Keratinocyte (primary cell): ENCODE data around the gene KCNH8.

Experiments used
- CTCF ChIP-seq, 3 experiments: IDR thresholded peaks in 1 of 3; conservative IDR thresholded peaks in 1 of 3; optimal IDR thresholded peaks in 1 of 3; 2 replicates in 2 of 3; 3 replicates in 1 of 3; pipeline versions ENCODE3 to v1.5.1; 2011; ENCODE audit warnings: low read length in 3 of 3, mild to moderate bottlenecking in 3 of 3, moderate library complexity in 2 of 3, control low read depth in 1 of 3, inconsistent platforms in 1 of 3; ENCODE audit not compliant: insufficient read depth in 2 of 3; ENCODE audit errors: extremely low read depth in 1 of 3
- EZH2 ChIP-seq: IDR thresholded peaks from one replicate; pipeline ENCODE4 v1.6.1; 2012; ENCODE audit warnings: inconsistent platforms, mild to moderate bottlenecking, low read length, moderate library complexity

- TF ChIP-seq CTCF (optimal IDR thresholded peaks at IDR 0.05 in 1 of 3, IDR thresholded peaks at IDR 0.05 in 1 of 3, conservative IDR thresholded peaks at IDR 0.05 in 1 of 3; ENCODE audit: extremely low read depth in 1 of 3, insufficient read depth in 2 of 3, low read length in 3 of 3): no peak
- no peak for TF ChIP-seq EZH2
Measured at GRCh38 chr3:19547665-19548464, 399.6 kb downstream of the KCNH8 start.
